HEK293 (cell line): ENCODE results near the gene LAMA1.

Experiments used
- CTCF ChIP-seq: fragments of 450-650 bp; formaldehyde crosslinking; IDR thresholded peaks from 2 replicates; pipeline ENCODE4 v1.5.1; 2016; ENCODE audit warnings: missing biosample characterization, missing genetic modification characterization
- REST ChIP-seq: fragments of 450-650 bp; formaldehyde crosslinking; IDR thresholded peaks from 2 replicates; pipeline ENCODE4 v1.5.1; 2016; ENCODE audit warnings: missing biosample characterization, missing genetic modification characterization
- SCRT2 ChIP-seq: fragments of 450-650 bp; formaldehyde crosslinking; IDR thresholded peaks from 2 replicates; pipeline ENCODE4 v1.5.1; 2016; ENCODE audit warnings: missing biosample characterization, missing genetic modification characterization
- TCF7L2 ChIP-seq: IDR thresholded peaks from 2 replicates; pipeline ENCODE4 v1.6.1; 2011; ENCODE audit warnings: low read depth, mild to moderate bottlenecking, inconsistent platforms, low read length, moderate library complexity, borderline replicate concordance
- ZBTB20 ChIP-seq: fragments of 450-650 bp; formaldehyde crosslinking; IDR thresholded peaks from 2 replicates; pipeline ENCODE4 v1.5.1; 2016; ENCODE audit warnings: missing biosample characterization, missing genetic modification characterization
- ZNF133 ChIP-seq: fragments of 450-650 bp; formaldehyde crosslinking; IDR thresholded peaks from 2 replicates; pipeline ENCODE4 v1.5.1; 2016; ENCODE audit warnings: missing biosample characterization, missing genetic modification characterization
- ZNF558 ChIP-seq: fragments of 450-650 bp; formaldehyde crosslinking; IDR thresholded peaks from 2 replicates; pipeline ENCODE4 v1.5.1; 2016; ENCODE audit warnings: missing biosample characterization, missing genetic modification characterization
- ZNF561 ChIP-seq: fragments of 450-650 bp; IDR thresholded peaks from 2 replicates; pipeline ENCODE4 v1.5.1; 2018; ENCODE audit warnings: missing biosample characterization, missing genetic modification characterization, borderline replicate concordance
- TF ChIP-seq, protein P1 (sequence below): IDR thresholded peaks from 2 replicates; pipeline ENCODE4 v1.6.1; 2011; ENCODE audit warnings: mild to moderate bottlenecking, low read depth, low read length, borderline replicate concordance

DNA sequence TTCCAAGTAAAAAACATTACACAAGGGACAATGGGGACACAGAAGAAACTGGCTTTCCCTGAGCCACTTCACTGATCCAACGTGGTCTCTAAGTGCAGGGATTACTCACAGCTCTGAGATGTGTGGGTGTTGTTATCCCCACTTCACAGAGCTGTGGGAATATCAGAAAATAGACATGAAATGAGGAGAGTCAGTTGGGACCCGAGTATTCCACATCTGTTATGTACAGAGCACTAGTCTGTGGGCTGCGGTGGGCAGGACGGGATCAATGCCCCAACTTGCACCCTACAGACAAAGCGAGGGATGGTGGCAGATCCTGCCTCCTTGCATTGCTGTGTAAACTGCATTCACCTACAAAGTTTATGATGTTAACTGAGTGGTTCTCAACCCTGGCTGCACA, 11.7 kb downstream of the LAMA1 start:
- no peak for TF ChIP-seq CTCF
- TF ChIP-seq SCRT2 (tag by site-specific recombination): no peak
- TF ChIP-seq ZBTB20: no peak
- no peak for TF ChIP-seq ZNF558 (tag by site-specific recombination)
- TF ChIP-seq, protein P1, sequence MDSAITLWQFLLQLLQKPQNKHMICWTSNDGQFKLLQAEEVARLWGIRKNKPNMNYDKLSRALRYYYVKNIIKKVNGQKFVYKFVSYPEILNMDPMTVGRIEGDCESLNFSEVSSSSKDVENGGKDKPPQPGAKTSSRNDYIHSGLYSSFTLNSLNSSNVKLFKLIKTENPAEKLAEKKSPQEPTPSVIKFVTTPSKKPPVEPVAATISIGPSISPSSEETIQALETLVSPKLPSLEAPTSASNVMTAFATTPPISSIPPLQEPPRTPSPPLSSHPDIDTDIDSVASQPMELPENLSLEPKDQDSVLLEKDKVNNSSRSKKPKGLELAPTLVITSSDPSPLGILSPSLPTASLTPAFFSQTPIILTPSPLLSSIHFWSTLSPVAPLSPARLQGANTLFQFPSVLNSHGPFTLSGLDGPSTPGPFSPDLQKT: no peak
- no peak for TF ChIP-seq TCF7L2
- no peak for TF ChIP-seq ZNF561 (tag by site-specific recombination)
- TF ChIP-seq REST (tag by site-specific recombination): no peak
- no peak for TF ChIP-seq ZNF133 (tag by site-specific recombination)
